ENCODE measurements around the gene GNAS.
"Not testable (repeated sequence)": the region's sequence is repeated elsewhere in the genome, so short reads cannot be mapped to it uniquely, and the experiment has no call there.

The GNAS gene

DNA sequence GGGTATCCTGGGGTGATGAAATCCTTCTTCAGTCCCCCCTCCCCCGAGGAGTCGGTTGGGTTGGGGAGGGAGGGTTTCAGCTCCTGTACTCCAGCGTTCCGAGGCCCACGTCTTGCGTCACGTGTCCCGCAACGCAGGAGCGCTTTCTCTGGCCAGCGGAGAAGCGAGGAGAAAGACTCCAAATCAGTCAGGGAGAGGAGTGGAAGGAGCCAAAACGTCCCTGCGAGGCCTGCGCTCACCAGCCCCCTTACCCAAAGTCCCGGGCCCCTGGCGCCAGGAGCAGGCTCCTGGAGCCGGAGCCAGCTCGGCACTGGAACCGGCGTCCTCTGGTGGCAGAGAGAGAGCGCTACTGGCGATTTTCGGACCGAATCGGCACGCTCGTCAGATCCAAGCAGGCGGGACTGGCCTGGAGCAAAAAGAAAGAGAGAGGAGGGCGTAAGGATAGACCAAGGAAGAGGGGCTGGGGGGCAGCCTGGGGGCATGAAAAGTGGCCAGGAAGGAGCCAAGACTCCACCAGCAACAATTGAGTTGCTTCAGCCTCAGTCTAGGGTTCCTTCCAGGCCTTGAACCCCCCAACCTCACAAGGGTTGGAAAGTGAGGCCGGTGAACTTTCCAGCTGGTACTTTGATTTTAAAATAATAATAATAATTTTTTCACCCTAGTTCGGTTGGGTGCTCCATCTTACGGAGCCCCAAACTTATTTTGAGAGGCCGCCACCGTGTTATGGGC, at the start of gene GNAS:
Gene GNAS (plus strand): TSS at position 174 of the 729 bp plus-strand sequence.
- no peak for DNase-seq

DNA sequence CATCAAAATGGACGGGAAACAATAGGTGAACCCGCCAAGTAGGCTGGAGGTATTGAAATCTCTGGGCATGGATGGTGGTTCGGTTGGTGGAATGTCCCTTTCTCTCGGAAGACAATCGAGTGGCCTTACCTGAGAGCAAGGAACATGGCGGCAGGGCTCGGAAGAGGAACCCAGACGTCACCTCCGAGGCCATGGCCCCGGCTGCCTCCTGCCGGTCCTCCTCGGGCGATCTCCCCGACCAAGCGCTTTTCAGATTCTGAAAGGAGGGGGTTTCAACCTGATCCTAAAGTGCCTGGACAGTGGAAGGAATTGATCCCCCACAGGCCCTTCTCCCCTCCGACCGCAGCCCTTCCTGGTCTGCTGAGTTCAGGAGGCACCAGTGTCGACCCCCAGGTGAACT, 49.0 kb upstream of the GNAS start:
- DNase-seq = no peak

DNA sequence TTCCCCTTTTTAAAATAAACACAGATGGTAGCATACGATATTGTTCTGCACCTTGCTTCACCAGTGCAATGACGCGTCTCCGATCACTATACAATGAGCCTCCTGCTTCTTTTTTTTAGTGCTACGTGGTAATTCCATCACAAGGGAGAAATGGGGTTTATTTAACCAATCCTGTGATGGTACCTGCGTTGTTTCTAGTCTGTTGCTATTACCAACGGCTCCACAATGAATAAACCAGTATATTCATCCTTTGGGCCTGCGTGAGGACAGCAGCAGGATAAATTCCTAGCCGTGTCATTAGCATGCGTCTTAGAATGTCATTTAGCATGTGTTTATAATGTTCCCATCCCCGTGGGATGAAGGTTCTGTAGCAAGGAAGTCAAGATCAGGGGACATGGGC, 44.7 kb upstream of the GNAS start:
- DNase-seq = no peak

DNA sequence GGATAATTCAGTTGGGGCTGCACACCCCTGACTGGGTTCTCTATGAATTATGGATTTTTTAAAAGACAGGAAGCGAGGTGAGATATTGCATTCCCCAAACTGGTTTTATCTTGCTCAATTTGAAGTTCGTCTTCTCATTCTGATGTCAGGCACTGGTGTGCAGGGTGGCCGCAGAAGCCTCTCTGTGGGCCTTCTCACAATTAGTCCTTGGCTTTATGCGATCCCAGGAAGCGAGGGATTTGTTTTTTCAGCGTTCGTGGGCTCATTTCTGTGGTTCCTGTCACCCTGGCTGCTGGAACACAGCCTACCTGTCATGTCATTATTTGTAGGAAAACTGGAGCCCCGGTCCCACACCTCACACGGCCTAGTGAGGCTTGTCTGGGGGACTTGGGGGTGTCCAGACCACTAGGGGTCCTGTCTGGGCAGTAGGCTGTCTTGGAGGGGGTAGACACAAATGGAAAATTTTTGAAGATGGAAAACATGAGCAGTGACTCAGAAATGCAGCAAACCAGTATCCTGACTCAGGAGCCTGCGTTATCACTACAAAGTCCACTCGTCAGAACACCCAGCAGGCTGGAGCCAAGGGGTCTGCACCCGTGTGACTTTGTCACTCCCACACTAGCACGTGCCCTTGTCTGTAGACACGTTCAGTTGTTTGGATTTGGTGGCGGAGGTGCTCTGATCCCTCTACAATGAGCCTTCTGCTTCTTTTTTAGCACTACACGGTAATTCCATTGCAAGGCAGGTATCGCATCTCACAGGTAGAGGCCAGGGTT, 44.1 kb upstream of the GNAS start:
- no peak for DNase-seq

DNA sequence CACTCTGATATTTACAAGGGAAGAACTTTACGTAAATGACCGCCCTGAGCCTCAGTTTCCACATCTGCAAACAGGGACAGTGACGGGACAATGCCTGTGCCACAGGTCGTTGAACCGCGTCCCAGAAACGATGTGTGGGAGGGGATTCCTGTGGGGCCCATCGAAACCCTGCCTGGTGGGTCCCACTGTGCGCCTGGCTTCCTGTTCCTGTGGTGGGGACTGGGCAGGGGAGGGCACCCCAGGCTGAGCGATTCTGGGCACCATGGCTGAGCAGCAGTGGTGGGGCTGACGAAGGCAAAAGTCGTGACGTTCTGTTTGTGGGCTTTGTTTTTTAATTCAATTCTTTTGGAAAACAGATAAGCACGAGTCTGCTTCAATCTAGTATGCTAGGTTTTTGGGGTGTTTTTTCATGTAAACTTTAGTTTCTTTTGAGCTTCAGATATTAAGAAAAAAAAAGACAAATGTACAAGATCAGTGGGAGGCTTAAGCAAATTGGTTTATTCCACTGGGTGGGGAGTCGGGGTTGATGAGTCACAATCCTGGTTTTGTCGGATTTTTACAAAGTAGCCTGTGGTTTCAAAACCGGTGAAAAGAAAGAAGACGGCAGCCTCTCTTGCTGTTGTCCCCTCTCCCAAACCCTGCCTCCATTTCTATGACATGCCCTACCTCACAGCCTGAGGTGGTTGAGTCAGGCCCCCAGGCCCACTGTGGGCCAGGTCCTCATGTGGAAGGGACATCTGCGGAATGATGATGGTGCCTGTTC, 42.2 kb upstream of the GNAS start:
- no peak for DNase-seq

DNA sequence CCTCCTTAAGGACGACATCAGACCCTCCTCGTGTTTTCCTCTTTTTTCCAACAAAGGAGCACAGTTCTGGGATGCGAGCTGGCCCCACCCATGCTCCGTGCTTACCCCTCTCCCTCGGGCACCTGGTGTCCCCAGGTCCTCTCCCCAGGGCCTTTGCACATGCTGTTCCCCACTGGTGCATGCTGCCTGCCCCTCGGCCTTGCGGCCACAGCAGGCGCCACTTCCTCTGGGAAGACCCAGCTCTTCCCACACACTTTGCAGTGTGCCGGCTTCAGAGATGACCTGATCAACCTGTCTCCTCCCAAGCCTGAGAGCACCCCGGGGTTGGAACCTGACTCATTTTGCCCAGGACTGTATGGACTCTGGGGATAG, 41.7 kb upstream of the GNAS start:
- DNase-seq = no peak

DNA sequence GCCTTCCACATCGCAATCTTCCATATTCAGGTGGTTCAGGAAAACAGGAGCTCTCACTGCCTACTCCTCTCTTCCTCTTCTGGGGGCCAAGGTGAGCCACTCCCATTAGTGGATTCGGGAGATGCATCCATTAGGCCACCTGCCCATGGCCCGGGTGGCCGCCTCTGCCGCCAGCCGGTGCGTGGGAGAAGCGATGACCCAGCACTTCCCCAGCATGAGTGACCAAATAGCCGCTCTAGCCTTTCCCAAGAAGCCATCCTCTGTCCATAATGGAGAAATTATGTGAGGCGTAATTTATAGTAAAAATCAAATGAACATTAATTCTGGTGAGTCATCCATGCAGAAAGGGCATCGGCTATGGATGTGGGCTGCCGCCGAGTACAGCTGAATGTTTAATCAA, 41.2 kb upstream of the GNAS start:
- DNase-seq = no peak

DNA sequence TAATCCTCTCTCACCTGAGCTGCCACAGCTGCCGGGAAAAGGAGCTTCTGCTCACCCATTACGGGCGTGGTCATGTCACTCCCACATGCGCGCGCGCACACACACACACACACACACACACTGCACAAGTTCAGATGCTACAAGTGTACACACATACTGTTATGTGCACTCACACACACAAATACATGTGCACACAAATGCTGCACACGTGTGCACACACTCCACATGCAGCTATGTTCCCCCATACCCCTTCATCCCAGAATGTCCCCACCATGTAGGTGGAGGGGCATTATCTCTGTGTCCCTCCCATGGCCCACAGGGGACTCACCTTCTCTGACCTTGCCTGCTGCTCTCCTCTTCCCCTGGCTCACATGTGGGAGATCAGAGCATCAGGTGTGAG, 39.1 kb upstream of the GNAS start:
- no peak for DNase-seq

DNA sequence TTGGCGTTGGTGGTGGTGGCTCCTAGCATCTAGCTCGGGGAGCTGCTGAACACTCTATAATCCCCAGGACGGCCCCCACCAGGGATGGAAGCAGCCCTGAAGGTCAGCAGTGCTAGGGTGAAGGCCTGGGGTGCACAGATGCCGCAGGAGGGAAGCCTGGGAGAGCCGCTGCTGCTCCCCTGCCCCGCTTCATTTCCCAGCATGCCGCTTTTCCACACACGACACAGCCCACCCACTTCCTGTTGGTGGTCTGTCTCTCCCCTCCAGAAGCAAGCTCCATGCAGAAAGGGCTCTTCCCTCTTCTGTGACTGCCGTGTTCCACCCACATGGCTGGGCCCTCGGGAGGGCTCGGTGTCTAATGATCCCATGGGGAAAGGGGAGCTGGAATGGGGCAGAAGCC, 37.1 kb upstream of the GNAS start:
- no peak for DNase-seq

DNA sequence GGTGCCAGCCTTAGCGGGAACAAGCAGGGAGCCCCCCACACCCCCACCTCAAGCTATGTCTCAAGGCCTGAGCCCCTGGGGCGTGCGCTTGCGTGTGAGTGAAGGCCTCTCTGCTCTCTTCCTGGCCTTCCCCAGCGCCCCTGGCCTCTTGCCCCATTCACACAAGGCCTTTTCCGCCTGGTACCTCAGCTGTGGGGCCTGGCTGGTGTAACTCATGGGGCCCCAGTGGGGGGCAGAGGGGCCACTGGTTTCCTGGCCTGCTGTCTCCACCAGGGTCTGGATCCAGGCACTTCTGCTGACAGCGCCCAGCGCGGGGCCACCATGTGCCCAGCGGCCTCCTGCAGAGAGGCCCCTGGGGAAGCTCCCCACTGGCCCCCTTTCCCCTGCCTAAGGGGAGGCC, 36.5 kb upstream of the GNAS start:
- DNase-seq = no peak

DNA sequence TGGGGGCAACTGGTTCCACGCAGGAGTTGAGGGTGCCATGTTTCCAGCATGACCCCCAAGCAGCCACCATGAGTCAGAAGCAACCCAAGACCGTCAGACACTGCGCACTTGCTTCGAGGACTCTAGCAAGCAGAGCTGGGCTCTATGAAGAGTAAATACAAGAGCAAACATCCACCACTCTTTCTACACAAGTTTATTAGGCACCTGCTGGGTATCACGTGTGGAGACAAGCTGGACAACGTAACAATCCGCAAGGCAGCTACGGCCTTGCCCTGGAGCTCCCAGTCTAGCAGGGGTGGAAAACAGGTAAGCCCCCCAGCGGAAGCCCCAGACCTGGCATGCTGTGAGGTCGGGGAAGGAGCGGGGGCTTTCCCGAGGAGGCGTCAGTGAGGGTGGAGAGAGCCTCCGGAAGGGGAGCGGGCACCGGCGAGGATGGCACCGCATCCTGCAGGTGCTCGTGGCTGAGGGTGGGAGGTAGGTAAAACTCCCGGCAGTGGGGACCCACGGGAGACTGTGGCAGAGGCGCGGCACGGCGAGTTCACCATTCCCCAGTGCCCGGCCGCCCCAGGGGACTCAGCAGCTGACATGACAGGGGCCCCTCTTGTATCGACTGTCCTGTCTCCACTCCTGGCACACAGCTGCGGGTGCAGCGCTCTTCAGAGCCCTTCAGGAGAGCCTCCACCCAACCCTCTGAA, 35.4 kb upstream of the GNAS start:
- no peak for DNase-seq

DNA sequence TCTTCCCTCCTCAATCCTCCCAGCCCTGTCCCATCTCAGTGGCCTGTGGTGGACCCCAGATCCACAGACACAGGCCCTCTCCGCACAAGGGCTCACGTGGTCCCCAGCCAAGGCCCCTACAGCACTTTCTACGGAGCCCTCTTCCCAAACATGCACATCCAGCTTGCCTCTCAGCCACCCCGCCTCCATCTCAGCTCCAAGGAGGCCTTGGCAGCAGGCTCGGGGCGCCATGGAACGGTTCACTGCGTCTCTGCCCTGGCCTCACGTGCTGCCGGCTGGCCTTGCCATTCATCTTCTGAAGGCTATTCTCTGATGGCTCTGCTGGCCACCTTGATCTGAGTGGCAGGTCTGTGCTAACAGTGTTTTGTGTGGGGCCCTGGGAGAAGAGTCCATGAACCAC, 34.8 kb upstream of the GNAS start:
- DNase-seq = no peak

DNA sequence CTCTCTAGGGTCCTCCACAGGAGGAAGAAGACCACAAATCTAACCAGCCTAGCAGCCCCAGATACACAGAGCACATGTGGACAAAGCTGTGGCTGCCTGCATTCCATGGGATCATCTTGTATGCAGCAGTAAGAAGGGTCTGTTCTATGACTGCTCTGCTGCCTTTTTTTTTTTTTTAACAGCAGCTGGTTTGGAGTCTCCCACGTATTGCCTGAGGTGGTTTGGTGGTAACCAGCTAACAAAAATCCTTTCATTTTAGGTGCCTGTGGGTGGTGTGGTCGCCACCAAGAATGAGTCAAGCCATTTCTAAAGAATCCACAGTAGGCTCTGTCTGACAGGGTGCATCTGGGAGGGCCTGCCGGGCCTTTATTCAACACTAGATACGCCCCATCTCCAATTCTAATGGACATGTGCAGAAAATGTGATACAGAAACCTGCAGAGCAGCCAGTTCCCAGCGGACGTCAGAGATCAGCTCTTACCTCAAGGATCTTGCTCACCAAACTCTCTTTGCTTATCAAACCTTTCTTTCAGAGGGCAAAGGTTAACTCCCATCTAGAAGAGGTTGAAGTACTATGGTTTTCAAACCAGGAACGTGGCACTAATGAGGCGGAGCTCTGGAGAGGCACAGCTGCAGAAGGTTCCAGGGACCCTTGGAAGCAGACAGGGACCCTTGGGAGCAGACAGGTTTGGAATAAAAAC, 33.8 kb upstream of the GNAS start:
- DNase-seq = no peak

DNA sequence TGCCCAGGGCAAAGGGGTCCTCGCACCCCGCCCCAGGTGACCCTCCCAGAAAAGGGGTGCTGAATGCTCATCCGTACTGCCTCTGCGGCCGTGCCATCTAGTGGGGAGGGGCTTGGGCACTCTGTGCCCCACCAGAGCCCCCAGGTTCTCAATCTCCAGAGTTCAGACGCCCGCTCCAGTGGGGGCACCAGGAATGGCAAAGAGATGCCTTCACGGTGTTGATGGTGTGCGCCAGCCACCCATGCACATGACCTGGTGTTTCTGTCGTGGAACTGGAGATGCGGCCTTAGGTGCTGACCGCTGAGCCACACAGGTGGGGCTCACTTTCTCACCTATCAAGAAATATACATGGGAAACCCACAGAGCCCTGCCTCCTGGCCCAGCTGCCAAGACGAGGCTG, 32.6 kb upstream of the GNAS start:
- no peak for DNase-seq

DNA sequence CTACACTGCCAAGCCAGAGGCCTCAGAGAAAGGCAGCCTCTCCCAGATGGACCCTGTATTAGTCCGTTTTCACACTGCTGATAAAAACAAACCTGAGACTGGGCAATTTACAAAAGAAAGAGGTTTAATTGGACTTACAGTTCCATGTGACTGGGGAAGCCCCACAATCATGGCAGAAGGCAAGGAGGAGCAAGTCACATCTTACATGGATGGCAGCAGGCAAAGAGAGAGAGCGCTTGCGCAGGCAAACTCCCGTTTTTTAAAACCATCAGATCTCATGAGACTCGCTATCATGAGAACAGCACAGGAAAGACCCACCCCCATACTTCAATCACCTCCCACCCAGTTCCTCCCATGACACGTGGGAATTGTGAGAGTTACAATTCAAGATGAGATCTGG, 32.0 kb upstream of the GNAS start:
- not testable (repeated sequence) for DNase-seq

DNA sequence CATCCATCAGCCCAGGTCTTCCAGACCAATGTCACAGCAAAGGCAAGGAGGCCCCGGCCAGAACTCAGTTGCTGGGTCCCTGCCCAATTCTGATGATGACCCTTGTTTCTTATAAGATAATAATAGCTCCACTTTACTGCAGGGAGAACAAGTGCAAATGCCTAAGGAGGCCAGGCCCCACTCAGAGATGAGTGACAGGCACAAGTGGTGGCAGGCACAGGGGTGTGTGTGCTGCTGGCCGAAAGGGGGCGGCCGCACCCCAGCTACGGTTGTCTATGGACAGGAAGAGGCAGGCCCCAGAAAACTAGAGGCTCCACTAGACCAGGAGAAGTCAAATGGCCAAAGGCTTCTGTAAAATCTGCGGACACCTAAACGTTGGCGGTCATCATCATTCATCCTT, 30.4 kb upstream of the GNAS start:
- DNase-seq = no peak

DNA sequence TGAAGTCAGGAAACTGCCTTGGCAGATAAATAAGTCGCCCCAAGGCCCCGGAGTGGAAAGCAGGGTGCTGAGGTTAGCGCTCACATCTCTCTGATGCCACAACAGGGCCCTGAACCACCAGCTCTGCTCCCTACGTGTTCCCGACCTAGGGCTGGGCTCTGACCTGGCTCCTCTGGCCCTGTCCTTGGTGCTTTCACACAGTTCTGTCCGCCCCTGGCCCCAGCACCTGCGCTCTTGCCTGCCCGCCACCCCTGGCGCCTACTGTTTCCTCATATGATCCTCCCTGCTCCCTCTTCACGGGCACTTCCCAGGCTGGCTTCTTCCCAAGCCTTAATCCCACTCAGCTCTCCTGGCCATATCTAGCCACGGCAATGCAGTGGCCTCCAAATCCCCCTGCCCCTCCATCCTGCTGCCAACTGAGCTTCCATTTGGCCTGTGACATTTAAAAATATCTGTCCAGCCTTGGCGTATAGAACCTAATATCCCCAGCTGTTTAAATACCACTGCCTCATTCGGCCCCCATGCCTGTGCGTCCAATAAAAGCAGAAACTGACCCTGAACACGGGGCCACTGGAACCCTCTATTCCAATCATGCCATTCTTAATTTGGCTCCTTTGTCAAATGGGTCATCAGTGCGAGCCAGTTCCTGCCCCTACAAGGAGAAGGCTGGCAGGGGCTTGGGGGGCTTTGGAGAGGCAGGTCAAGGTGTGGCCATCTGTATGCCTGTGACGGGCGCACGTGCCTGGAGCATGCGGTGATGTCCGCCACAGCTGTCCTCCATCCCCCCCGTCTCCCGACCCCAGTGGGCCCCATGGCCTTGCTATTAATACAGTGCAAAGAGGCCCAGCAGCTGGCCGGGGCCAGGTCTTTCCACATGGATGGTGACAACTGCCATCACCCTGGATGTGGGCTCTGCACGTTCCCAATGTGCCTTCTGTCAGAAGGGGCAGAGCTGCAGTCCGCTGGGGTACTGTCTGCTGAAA, 29.5 kb upstream of the GNAS start:
- no peak for DNase-seq

DNA sequence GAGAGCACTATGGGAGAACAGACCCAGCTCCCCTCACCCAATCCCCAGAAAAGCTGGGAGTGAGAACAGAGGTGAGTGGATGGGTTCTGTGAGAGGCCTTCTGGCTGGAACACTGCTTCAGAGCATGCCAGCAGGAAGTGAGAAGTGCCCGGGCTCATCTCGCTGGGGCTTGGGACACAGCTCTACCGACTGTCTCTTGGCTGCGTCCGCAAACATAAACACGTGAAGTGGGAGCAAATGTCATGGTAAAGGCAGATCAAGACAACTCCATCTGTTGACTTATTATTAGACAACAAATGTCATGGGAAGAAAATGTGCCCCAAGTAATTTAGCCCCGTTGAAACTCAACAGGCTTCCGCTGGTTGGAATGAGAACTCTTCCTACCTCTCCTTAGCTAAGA, 27.7 kb upstream of the GNAS start:
- no peak for DNase-seq

DNA sequence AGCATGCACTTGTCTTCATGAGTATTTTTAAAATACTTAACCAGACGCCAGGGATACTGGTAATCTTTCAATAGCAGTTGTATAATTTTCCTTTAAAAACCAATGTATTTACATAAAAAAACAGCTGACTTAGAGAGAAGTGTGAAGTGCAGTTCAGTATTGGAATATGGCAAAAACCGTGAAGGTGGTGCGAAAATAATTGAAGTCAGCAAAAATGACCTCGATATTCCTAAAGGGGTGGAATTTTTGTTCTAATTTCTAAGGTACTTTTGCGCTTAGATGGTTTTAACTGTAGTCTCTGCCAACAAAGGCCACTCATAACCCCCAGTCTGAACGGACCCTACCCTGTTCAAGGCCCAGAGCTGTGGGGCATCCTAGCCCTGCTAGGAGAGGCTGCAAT, 27.1 kb upstream of the GNAS start:
- DNase-seq = no peak

DNA sequence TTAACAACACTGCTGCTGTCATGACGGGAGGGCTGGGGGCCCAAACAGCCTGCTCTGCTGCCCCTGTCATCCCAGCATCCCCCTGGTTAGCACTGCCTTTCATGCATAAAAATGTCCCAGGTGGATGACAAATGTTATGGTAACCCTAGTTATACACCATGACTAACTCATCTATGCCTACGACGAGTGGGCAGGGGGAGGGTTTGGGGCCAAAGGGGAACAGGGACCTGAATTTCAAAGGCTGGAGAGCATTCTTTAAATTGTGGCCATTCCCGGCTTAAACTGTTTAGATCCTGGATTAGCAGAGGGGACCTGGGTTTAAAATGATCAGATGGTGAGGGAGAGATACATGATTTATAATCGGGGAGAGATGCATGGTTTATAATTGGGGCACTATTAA, 26.2 kb upstream of the GNAS start:
- DNase-seq = no peak

DNA sequence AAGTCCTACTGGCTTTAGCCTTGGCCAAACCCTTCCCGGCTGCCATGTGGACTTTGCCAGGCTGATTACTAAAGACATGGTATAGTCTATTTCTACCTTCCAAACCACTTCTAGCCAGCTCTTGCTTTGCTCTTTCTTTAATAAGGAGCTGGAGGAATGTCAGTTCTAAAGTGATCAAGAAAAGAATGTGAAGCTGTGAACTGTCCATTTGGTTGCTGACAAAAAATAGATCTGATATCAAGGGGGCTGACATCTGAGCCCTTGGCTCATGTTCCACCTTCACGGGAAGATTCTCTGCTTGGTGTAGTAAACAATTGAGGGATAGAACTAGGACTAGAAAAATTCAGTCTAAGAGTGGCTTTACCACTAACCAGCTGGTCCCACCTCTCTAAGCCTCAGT, 24.4 kb upstream of the GNAS start:
- no peak for DNase-seq

DNA sequence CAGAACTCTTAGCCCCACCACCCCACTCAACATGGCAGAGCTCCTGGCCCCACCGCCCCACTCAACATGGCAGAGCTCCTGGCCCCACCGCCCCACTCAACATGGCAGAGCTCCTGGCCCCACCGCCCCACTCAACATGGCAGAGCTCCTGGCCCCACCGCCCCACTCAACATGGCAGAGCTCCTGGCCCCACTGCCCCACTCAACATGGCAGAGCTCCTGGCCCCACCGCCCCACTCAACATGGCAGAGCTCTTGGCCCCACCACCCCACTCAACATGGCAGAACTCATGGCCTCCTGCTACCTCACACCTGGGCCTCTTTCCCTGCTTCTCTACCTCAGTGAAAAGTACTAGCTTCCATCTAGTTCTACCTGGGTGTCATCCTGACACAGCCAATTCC, 23.7 kb upstream of the GNAS start:
- not testable (repeated sequence) for DNase-seq
